ENCODE data around the gene DCAF11. TPM values are rescaled to one million over a fixed set of nuclear protein-coding genes. Genes with fewer than 3 reads are reported as not detected.
A peak's percentile ranks its signal among the peaks of the same experiment; 100 is the strongest.

The DCAF11 gene
- 42.6 and 51.2 TPM in 2 replicates for total RNA-seq

DNA sequence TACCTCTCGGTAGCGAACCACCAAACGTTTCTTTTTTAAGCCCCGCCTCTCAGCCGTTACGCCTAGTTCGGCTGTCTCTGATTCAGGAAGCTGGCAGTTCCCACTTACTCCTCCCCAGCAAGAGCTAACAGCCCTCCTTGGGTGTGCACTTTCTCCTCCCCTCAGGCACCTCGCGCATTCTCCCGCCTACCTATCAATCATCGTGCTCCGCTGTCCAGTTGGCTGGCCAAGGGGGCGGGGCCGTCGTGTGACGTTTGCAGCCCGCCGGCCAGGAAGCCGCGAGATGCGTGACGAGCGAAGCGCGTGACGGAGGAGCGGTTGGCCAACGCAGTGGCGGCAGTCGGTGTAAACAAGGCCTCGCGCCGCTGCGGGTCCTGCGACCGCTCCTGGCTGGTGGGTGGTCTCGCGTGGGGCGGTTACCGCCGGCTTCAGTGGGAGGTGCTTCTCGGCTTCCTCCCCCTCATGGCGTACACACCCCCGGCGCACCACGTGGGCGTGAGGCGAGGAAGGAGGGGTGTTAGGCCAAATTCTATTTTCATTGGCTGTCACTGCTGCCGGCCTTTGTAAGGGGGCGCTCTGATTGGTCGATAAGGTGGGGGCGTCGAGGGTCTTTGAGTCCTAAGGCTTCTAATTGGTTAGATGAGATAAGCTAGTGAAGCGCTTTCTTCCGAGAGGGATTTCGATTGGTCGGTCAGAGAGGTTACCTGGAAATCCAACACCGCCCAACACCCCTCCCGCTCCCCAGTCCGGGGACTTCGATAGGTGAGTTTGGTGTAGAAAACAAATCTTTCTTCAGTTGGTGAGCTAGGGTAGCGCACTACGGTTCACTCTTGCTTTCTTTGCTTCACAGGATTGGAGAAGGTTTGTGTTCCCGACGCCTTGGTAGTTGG is at the start of gene DCAF11, which contains the start of gene NRL:
TSS of gene DCAF11 (plus strand) at position 246 of the 890 bp plus-strand sequence. CDS start 818 bp downstream, outside the sequence.
TSS of gene NRL (minus strand) at position 418 of the 890 bp plus-strand sequence. CDS start 32,101 bp downstream, outside the sequence.
- H3K4me3 ChIP-seq (ENCODE audit: low read depth, low read length) = peak within 1 kb of the TSS; percentile 68
- DNase-seq (ENCODE audit: low read depth) = peak; percentile 99
- TF ChIP-seq, protein P1, sequence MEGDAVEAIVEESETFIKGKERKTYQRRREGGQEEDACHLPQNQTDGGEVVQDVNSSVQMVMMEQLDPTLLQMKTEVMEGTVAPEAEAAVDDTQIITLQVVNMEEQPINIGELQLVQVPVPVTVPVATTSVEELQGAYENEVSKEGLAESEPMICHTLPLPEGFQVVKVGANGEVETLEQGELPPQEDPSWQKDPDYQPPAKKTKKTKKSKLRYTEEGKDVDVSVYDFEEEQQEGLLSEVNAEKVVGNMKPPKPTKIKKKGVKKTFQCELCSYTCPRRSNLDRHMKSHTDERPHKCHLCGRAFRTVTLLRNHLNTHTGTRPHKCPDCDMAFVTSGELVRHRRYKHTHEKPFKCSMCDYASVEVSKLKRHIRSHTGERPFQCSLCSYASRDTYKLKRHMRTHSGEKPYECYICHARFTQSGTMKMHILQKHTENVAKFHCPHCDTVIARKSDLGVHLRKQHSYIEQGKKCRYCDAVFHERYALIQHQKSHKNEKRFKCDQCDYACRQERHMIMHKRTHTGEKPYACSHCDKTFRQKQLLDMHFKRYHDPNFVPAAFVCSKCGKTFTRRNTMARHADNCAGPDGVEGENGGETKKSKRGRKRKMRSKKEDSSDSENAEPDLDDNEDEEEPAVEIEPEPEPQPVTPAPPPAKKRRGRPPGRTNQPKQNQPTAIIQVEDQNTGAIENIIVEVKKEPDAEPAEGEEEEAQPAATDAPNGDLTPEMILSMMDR (conservative IDR thresholded peaks at IDR 0.05; ENCODE audit: low read depth, low read length) = no peak

DNA sequence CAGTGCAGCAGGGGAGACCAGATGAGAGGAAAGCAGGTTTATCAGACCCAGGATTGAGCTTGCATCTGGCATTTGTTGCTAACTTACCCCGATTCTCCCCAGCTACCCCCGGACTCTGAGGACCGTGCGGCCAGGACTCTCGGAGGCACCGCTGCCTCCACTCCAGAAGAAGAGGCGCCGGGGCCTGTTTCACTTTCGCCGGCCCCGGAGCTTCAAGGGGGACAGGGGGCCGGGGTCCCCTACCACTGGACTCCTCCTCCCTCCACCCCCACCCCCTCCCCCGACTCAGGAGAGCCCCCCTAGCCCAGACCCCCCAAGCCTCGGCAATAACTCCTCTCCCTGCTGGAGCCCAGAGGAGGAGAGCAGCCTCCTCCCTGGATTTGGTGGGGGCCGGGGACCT is 49.7 kb upstream of the DCAF11 start:
- TF ChIP-seq, protein P1 (conservative IDR thresholded peaks at IDR 0.05; ENCODE audit: low read depth, low read length) = no peak
- no peak overlapping the region for H3K4me3 ChIP-seq (ENCODE audit: low read depth, low read length)
- no peak for DNase-seq (ENCODE audit: low read depth)

DNA sequence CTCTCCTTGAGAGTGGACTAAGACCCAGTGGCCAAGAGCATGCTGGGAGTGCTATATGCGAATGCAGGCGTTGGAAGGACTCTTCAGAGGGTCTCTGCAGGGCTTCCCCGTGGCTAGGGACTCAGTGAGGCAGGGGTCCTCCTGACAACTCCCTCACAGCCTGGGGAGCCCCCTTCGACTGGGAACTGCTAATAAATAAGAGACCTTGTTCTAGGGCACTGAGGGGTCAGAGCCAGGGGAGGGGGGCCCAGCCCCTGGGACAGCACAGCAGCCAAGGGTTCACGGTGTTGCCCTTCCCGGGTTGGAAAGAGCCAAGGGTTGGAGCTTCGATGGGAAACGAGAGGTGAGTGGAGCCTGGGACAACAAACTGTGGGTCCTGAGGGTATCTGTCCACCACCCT is 49.2 kb upstream of the DCAF11 start:
- TF ChIP-seq, protein P1 (conservative IDR thresholded peaks at IDR 0.05; ENCODE audit: low read depth, low read length) = no peak
- no peak overlapping the region for H3K4me3 ChIP-seq (ENCODE audit: low read depth, low read length)
- DNase-seq (ENCODE audit: low read depth) = no peak

DNA sequence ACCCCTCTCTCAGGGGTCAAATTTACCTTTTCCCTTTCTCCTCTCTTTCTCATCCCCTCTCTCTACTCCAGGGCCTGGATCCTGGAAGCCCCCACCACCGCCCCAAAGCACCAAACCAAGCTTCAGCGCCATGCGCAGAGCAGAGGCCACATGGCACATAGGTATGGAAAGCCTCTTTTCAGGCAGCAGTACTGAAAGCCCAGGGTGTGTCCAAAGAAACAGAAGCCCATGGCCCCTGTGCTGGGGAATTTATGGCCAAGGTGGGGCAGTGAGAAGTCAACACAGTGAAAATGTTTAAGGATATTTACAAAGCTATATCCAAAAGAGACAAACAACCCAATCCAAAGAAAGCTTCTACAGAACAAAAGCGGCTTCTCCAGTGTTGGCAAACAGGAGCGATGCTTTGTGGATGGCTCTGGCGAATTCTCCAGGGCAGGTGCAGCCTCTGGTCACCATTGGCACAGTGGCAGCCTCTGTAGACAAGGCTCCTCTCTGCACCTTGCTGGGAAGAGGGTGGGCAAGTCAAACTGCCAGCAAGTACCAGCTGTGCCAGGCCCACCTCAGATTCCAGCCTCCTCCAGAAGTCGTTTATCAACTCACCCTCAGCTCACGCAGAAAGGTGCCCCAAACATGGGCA is 48.0 kb upstream of the DCAF11 start:
- no peak for DNase-seq (ENCODE audit: low read depth)
- TF ChIP-seq, protein P1 (conservative IDR thresholded peaks at IDR 0.05; ENCODE audit: low read depth, low read length) = no peak
- H3K4me3 ChIP-seq (ENCODE audit: low read depth, low read length) = no peak overlapping the region

DNA sequence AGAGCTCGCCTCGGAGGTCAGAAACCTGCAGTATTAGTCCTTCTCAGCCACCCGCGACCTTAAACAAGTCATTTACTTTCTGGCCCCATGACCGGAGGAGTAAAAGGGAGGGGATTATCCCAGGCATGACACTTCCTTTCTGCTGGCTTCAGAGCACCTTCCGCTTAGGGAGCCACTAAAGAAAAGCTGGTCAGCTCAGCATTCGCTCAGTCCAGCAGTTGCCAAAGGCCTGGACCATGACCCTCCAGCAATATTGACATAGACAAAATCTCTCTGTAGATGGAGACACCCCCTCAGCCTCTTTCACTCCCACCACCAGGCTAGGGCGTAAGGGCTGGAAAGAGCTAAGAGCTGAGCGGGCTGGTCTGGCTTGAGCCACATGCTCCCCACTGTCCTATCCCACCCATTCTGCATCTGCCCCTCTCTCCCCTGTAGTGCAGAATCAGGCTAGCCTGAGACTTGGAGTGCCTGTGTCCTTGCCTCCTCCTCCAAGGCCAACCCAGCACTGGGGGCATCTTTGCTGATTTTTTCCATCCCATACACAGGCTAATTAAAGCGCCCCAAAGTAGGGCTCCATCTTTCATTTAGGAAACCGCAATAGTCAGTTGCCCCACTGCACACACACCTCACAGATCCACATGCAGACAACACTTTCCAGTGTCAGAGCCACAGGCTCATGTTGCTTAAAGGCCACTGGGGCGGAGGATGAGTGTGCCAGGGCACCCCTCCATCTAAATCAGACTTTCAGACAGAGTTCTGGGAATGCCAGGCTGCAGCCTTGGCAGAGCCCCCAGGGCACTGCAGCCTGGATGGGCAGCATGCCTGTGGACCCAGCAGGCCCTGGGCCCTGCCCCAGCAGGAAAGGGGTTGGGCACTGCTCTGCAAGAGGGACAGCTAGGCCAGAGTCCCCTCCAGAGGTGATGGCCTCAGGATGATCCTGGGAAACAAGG is 47.2 kb upstream of the DCAF11 start:
- DNase-seq (ENCODE audit: low read depth) = no peak
- no peak overlapping the region for H3K4me3 ChIP-seq (ENCODE audit: low read depth, low read length)
- TF ChIP-seq, protein P1 (conservative IDR thresholded peaks at IDR 0.05; ENCODE audit: low read depth, low read length) = no peak

DNA sequence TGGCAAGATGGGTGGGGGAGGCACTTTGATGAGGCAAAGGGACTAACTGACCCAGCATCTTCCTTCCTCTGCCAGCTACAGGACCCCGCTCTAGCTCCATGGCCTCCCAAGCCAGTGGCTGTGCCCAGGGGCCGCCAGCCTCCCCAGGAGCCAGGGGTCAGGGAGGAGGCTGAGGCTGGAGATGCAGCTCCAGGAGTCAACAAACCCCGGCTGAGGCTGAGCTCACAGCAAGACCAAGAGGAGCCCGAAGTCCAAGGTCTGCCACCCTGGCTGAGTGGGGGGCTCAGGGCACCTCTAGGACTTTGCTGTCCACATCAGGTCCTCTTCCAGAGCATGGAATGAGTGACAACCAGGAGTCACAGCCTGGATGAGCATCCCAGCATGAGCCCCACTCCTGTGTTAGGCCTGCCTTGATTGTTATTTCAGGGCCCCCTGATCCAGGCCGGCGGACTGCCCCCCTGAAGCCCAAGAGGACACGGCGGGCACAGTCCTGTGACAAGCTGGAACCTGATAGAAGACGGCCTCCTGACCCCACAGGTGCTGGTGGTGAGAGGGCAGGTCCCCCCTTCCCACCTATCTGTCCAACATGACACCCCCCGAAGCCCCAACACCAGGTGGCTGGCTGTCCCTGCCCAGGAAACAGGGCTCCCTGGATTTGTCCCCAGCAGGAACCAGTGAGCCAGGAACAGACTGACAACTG is 45.7 kb upstream of the DCAF11 start:
- no peak for DNase-seq (ENCODE audit: low read depth)
- H3K4me3 ChIP-seq (ENCODE audit: low read depth, low read length) = no peak overlapping the region
- TF ChIP-seq, protein P1 (conservative IDR thresholded peaks at IDR 0.05; ENCODE audit: low read depth, low read length) = no peak

Data from epithelial cell of proximal tubule (primary cell).